GM23338 (cell line): ENCODE results near the gene TFDP1. TPM values are rescaled to one million over a fixed set of nuclear protein-coding genes. Genes with fewer than 3 reads are reported as not detected.

Source experiments
- ATAC-seq: fragments of 200-7000 bp; cut with Tn5 transposase; 3 replicates; pipeline ENCODE4 v1.9.1; 2020
- DNase-seq: peaks from one replicate; pipeline ENCODE4 v3.0.0-alpha.2; 2015; ENCODE audit warnings: low spot score
- H2AFZ ChIP-seq: fragments of 200-600 bp; sonication (generic); 2 replicates; pipeline ENCODE4 v1.8.0; 2016; ENCODE audit warnings: antibody characterized with exemption, mild to moderate bottlenecking, moderate library complexity
- H3F3A ChIP-seq: fragments of 200-600 bp; sonication (generic); replicated peaks from 2 replicates; pipeline ENCODE4 v1.8.0; 2017; ENCODE audit warnings: antibody characterized with exemption, mixed run types, low read depth
- H3K27ac ChIP-seq: fragments of 200-600 bp; sonication (generic); 2 replicates; pipeline ENCODE4 v1.6.1; 2016; ENCODE audit warnings: low read depth
- H3K27me3 ChIP-seq: fragments of 200-600 bp; sonication (generic); 2 replicates; pipeline ENCODE4 v1.8.0; 2016; ENCODE audit warnings: mild to moderate bottlenecking, mixed run types, moderate library complexity; ENCODE audit not compliant: insufficient read depth
- H3K36me3 ChIP-seq: fragments of 200-600 bp; sonication (generic); 2 replicates; pipeline ENCODE4 v1.8.0; 2016; ENCODE audit warnings: mild to moderate bottlenecking; ENCODE audit not compliant: insufficient read depth
- H3K4me1 ChIP-seq: fragments of 200-600 bp; sonication (generic); 2 replicates; pipeline ENCODE4 v1.8.0; 2016; ENCODE audit warnings: mild to moderate bottlenecking, moderate library complexity; ENCODE audit not compliant: insufficient read depth
- H3K4me2 ChIP-seq: fragments of 200-600 bp; sonication (generic); 2 replicates; pipeline ENCODE4 v1.7.1; 2017; ENCODE audit warnings: mixed run types
- H3K4me3 ChIP-seq: fragments of 200-600 bp; sonication (generic); 2 replicates; pipeline ENCODE4 v1.6.1; 2016; ENCODE audit warnings: mixed run types
- H3K79me2 ChIP-seq: fragments of 200-600 bp; sonication (generic); replicated peaks from 2 replicates; pipeline ENCODE4 v1.8.0; 2017; ENCODE audit warnings: mild to moderate bottlenecking; ENCODE audit not compliant: insufficient read depth
- H3K9me2 ChIP-seq: fragments of 200-600 bp; sonication (generic); 2 replicates; pipeline ENCODE4 v1.8.0; 2017; ENCODE audit not compliant: insufficient read depth
- H4K20me1 ChIP-seq: fragments of 200-600 bp; sonication (generic); replicated peaks from 2 replicates; pipeline ENCODE4 v1.8.0; 2017; ENCODE audit warnings: mild to moderate bottlenecking; ENCODE audit not compliant: insufficient read depth
- H3K27ac Mint-ChIP-seq: 2 replicates; pipeline ENCODE4 v1.8.0; 2020; ENCODE audit warnings: inconsistent platforms, mild to moderate bottlenecking, moderate library complexity, mixed read lengths
- H3K27me3 Mint-ChIP-seq: 3 replicates; pipeline ENCODE4 v1.8.0; 2022; ENCODE audit warnings: low read depth, mild to moderate bottlenecking, moderate library complexity, mixed read lengths, inconsistent platforms; ENCODE audit not compliant: insufficient read depth, poor library complexity
- H3K36me3 Mint-ChIP-seq: 3 replicates; pipeline ENCODE4 v1.8.0; 2021; ENCODE audit warnings: low read depth, mild to moderate bottlenecking, inconsistent platforms, moderate library complexity, mixed read lengths
- H3K4me1 Mint-ChIP-seq: 3 replicates; pipeline ENCODE4 v1.8.0; 2020; ENCODE audit warnings: mild to moderate bottlenecking, inconsistent platforms, mixed read lengths
- H3K4me3 Mint-ChIP-seq: 3 replicates; pipeline ENCODE4 v1.8.0; 2021; ENCODE audit warnings: moderate library complexity, mild to moderate bottlenecking, inconsistent platforms, mixed read lengths
- H3K9me3 Mint-ChIP-seq: 3 replicates; pipeline ENCODE4 v1.8.0; 2020; ENCODE audit warnings: moderate library complexity, mild to moderate bottlenecking, inconsistent platforms, mixed read lengths
- CREB1 ChIP-seq: fragments of 250-450 bp; sonication (Bioruptor Pico); IDR thresholded peaks from 2 replicates; pipeline ENCODE4 v1.5.0; 2020; ENCODE audit warnings: low read depth, mild to moderate bottlenecking, moderate library complexity
- EZH2 ChIP-seq: fragments of 200-600 bp; sonication (generic); IDR thresholded peaks from one replicate; pipeline ENCODE4 v1.8.0; 2017; ENCODE audit warnings: antibody characterized with exemption, mild to moderate bottlenecking, low read depth; ENCODE audit not compliant: unreplicated experiment
- EZH2phosphoT487 ChIP-seq: fragments of 200-600 bp; sonication (generic); IDR thresholded peaks from one replicate; pipeline ENCODE4 v1.8.1; 2018; ENCODE audit warnings: antibody characterized with exemption; ENCODE audit not compliant: unreplicated experiment
- JUNB ChIP-seq: IDR thresholded peaks from one replicate; pipeline ENCODE4 v1.6.1; 2016; ENCODE audit warnings: antibody characterized with exemption; ENCODE audit not compliant: unreplicated experiment
- NANOG ChIP-seq: IDR thresholded peaks from 2 replicates; pipeline ENCODE4 v1.6.1; 2016; ENCODE audit warnings: antibody characterized with exemption, borderline replicate concordance
- POLR2AphosphoS5 ChIP-seq: IDR thresholded peaks from 2 replicates; pipeline ENCODE4 v1.6.1; 2016; ENCODE audit warnings: antibody characterized with exemption, low read depth
- REST ChIP-seq: IDR thresholded peaks from one replicate; pipeline ENCODE4 v1.6.1; 2018; ENCODE audit warnings: antibody characterized with exemption; ENCODE audit not compliant: unreplicated experiment
- STAT1 ChIP-seq: IDR thresholded peaks from one replicate; pipeline ENCODE4 v1.6.1; 2016; ENCODE audit warnings: antibody characterized with exemption; ENCODE audit not compliant: unreplicated experiment
- ZNF114 ChIP-seq: fragments of 250-450 bp; sonication (Bioruptor Pico); IDR thresholded peaks from 2 replicates; pipeline ENCODE4 v1.5.0; 2020; ENCODE audit warnings: mild to moderate bottlenecking, moderate library complexity
- ZNF331 ChIP-seq: fragments of 250-450 bp; sonication (Bioruptor Pico); IDR thresholded peaks from 2 replicates; pipeline ENCODE4 v1.5.0; 2020; ENCODE audit warnings: low read depth, mild to moderate bottlenecking, moderate library complexity
- ZNF462 ChIP-seq: fragments of 250-450 bp; sonication (Bioruptor Pico); IDR thresholded peaks from 2 replicates; pipeline ENCODE4 v1.5.0; 2020; ENCODE audit warnings: mild to moderate bottlenecking, moderate library complexity
- polyA plus RNA-seq: library from polyadenylated mRNA; unstranded; fragments of >200 nt; fragmentation: Nextera tagmentation; extraction: Ambion mirVana; gene quantifications from 2 replicates; pipeline ENCODE4 v1.2.1, GENCODE V29; 2016
- total RNA-seq: library from RNA; depleted of rRNA; stranded (reverse); fragments of >200 nt; shearing (Covaris generic); gene quantifications from 2 replicates; pipeline ENCODE4 v1.2.3, GENCODE V29; 2014
- TF ChIP-seq, protein P1 (sequence below): IDR thresholded peaks from 2 replicates; pipeline ENCODE4 v1.6.1; 2016; ENCODE audit warnings: antibody characterized with exemption
- TF ChIP-seq, protein P2 (sequence below), 2 experiments: fragments of 200-600 bp in 1 of 2; sonication (generic) in 1 of 2; conservative IDR thresholded peaks; 2 replicates each; pipeline versions ENCODE4 v1.5.1 to v1.6.1; 2016 to 2017; ENCODE audit warnings: antibody characterized with exemption in 2 of 2, low read depth in 2 of 2, mild to moderate bottlenecking in 2 of 2, moderate library complexity in 1 of 2

The TFDP1 gene
- total and polyA plus RNA-seq, 2 experiments from 2014 or later = 42.9 to 80.0 TPM

GRCh38 chr13:113567681-113568080 lies 16.9 kb upstream of the TFDP1 start:
- Histone ChIP-seq H3K4me1 (no peaks in the 10 kb centered on the region), H3K79me2 (no peaks in the 10 kb centered on the region), H3K36me3 (no peaks in the 10 kb centered on the region), H3K4me2 (no peak overlapping the region), H3F3A (no peaks in the 10 kb centered on the region), H4K20me1 (no peaks in the 10 kb centered on the region; the same call in 1 of the 2 replicates), H3K9me2 (no peaks in the 10 kb centered on the region), H3K27me3 (no peaks in the 10 kb centered on the region), H2AFZ (no peak overlapping the region), H3K4me3 (no peak overlapping the region), H3K27ac (no peak overlapping the region)
- Mint-ChIP-seq H3K27me3 (no peaks in the 10 kb centered on the region), H3K4me3 (no peak overlapping the region), H3K27ac (no peak overlapping the region), H3K4me1 (no peaks in the 10 kb centered on the region; the same call in 2 of the 3 replicates), H3K36me3 (no peaks in the 10 kb centered on the region), H3K9me3 (no peaks in the 10 kb centered on the region)
- DNase-seq (no peak), ATAC-seq (no peak)
- TF ChIP-seq, protein P1, sequence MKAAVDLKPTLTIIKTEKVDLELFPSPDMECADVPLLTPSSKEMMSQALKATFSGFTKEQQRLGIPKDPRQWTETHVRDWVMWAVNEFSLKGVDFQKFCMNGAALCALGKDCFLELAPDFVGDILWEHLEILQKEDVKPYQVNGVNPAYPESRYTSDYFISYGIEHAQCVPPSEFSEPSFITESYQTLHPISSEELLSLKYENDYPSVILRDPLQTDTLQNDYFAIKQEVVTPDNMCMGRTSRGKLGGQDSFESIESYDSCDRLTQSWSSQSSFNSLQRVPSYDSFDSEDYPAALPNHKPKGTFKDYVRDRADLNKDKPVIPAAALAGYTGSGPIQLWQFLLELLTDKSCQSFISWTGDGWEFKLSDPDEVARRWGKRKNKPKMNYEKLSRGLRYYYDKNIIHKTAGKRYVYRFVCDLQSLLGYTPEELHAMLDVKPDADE = no peak
- TF ChIP-seq ZNF331 (CRISPR knock-in tag) (no peak), CREB1 (no peak), JUNB (no peak), STAT1 (no peak), EZH2phosphoT487 (no peak), ZNF114 (CRISPR knock-in tag) (no peak), EZH2 (no peak), REST (no peak), NANOG (no peak), ZNF462 (CRISPR knock-in tag) (no peak), POLR2AphosphoS5 (no peak)
- TF ChIP-seq, protein P2, sequence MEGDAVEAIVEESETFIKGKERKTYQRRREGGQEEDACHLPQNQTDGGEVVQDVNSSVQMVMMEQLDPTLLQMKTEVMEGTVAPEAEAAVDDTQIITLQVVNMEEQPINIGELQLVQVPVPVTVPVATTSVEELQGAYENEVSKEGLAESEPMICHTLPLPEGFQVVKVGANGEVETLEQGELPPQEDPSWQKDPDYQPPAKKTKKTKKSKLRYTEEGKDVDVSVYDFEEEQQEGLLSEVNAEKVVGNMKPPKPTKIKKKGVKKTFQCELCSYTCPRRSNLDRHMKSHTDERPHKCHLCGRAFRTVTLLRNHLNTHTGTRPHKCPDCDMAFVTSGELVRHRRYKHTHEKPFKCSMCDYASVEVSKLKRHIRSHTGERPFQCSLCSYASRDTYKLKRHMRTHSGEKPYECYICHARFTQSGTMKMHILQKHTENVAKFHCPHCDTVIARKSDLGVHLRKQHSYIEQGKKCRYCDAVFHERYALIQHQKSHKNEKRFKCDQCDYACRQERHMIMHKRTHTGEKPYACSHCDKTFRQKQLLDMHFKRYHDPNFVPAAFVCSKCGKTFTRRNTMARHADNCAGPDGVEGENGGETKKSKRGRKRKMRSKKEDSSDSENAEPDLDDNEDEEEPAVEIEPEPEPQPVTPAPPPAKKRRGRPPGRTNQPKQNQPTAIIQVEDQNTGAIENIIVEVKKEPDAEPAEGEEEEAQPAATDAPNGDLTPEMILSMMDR (conservative IDR thresholded peaks at IDR 0.05; ENCODE audit: low read depth in 2 of 2) = no peak
